CD4-positive, alpha-beta T cell treated with Interleukin-21 for 1 hour (primary cell): ENCODE data around the gene ELFN1.
"Not testable (repeated sequence)": the region's sequence is repeated elsewhere in the genome, so short reads cannot be mapped to it uniquely, and the experiment has no call there.

Experiments
- DNase-seq: peaks from one replicate; pipeline ENCODE4 v3.0.0-alpha.2; 2020

ELFN1 gene

GRCh38 chr7:1762238-1762945, 92.3 kb downstream of the ELFN1 start:
- DNase-seq: no peak

- no peak for DNase-seq
Measured at GRCh38 chr7:1763033-1763432, 93.0 kb downstream of the ELFN1 start.

GRCh38 chr7:1763911-1764310, 93.8 kb downstream of the ELFN1 start:
- not testable (repeated sequence) for DNase-seq

- DNase-seq: no peak
Measured at GRCh38 chr7:1765336-1765735, 95.3 kb downstream of the ELFN1 start.

GRCh38 chr7:1767524-1767923, 97.4 kb downstream of the ELFN1 start:
- no peak for DNase-seq

- DNase-seq: no peak
Measured at GRCh38 chr7:1768832-1769231, 98.8 kb downstream of the ELFN1 start.

- no peak for DNase-seq
Measured at GRCh38 chr7:1769286-1770200, 99.5 kb downstream of the ELFN1 start.

GRCh38 chr7:1770331-1770730, 100.3 kb downstream of the ELFN1 start:
- no peak for DNase-seq

GRCh38 chr7:1775389-1775788, 105.3 kb downstream of the ELFN1 start:
- DNase-seq: no peak

- no peak for DNase-seq
Measured at GRCh38 chr7:1777122-1777521, 107.0 kb downstream of the ELFN1 start.

- DNase-seq: no peak
Measured at GRCh38 chr7:1779445-1779844, 109.4 kb downstream of the ELFN1 start.

- no peak for DNase-seq
Measured at GRCh38 chr7:1781369-1781768, 111.3 kb downstream of the ELFN1 start.

- no peak for DNase-seq
Measured at GRCh38 chr7:1785839-1786238, 115.8 kb downstream of the ELFN1 start.

- DNase-seq: no peak
Measured at GRCh38 chr7:1787241-1787640, 117.2 kb downstream of the ELFN1 start.

GRCh38 chr7:1787681-1788235, 117.7 kb downstream of the ELFN1 start:
- no peak for DNase-seq

- DNase-seq: no peak
Measured at GRCh38 chr7:1794888-1795542, 124.9 kb downstream of the ELFN1 start.
